Progenitor cell of endocrine pancreas (in vitro differentiated cells): ENCODE data around the gene CA9. TPM values are rescaled to one million over a fixed set of nuclear protein-coding genes. Genes with fewer than 3 reads are reported as not detected.
"Not testable (repeated sequence)": the region's sequence is repeated elsewhere in the genome, so short reads cannot be mapped to it uniquely, and the experiment has no call there.

Experiments
- DNase-seq: peaks from one replicate; pipeline ENCODE4 v3.0.0; 2021; ENCODE audit warnings: low spot score; ENCODE audit not compliant: unreplicated experiment
- H3K27ac Mint-ChIP-seq: 2 replicates; pipeline ENCODE4 v1.8.0; 2021; ENCODE audit warnings: mild to moderate bottlenecking, moderate library complexity, mixed read lengths
- H3K27me3 Mint-ChIP-seq: 2 replicates; pipeline ENCODE4 v1.8.0; 2021; ENCODE audit warnings: mixed read lengths
- H3K36me3 Mint-ChIP-seq: 2 replicates; pipeline ENCODE4 v1.8.0; 2022; ENCODE audit warnings: mixed read lengths; ENCODE audit not compliant: insufficient read depth
- H3K4me1 Mint-ChIP-seq: 2 replicates; pipeline ENCODE4 v1.8.0; 2021; ENCODE audit warnings: low read depth, mixed read lengths
- H3K4me3 Mint-ChIP-seq: 2 replicates; pipeline ENCODE4 v1.8.0; 2021; ENCODE audit warnings: low read depth, mild to moderate bottlenecking, moderate library complexity, mixed read lengths
- H3K9me3 Mint-ChIP-seq: 2 replicates; pipeline ENCODE4 v1.8.0; 2021; ENCODE audit warnings: low read depth, mixed read lengths
- CTCF ChIP-seq: fragments of 200-600 bp; sonication (generic); IDR thresholded peaks from one replicate; pipeline ENCODE4 v1.5.0; 2021; ENCODE audit warnings: antibody characterized with exemption, mild to moderate bottlenecking; ENCODE audit not compliant: unreplicated experiment
- total RNA-seq: library from RNA; stranded (reverse); gene quantifications from 2 replicates; pipeline ENCODE4 v1.2.1, GENCODE V29; 2021

Gene CA9
- total RNA-seq, 1 donor from 2014 or later = 0.31 TPM

- no peak for DNase-seq
- peaks cover 8% of the 10 kb centered on the region for H3K4me1 Mint-ChIP-seq
- no peak overlapping the region for H3K4me3 Mint-ChIP-seq
- peaks cover 5% of the 10 kb centered on the region for H3K36me3 Mint-ChIP-seq
- peaks cover 5% of the 10 kb centered on the region for H3K27me3 Mint-ChIP-seq
- no peaks in the 10 kb centered on the region for H3K9me3 Mint-ChIP-seq
- no peak overlapping the region for H3K27ac Mint-ChIP-seq
- no peak for TF ChIP-seq CTCF
Observed at GRCh38 chr9:35643046-35643445, 30.7 kb upstream of the CA9 start.

- peak overlapping the region; percentile 97 for H3K4me3 Mint-ChIP-seq
- peaks cover 11% of the 10 kb centered on the region for H3K27me3 Mint-ChIP-seq
- not testable (repeated sequence) for H3K4me1 Mint-ChIP-seq, H3K9me3 Mint-ChIP-seq, DNase-seq, H3K36me3 Mint-ChIP-seq
- peak overlapping the region; percentile 100 for H3K27ac Mint-ChIP-seq
Observed at GRCh38 chr9:35645736-35646135, 28.0 kb upstream of the CA9 start.

- Mint-ChIP-seq H3K4me3 (peak overlapping the region; percentile 97), H3K27me3 (peaks cover 11% of the 10 kb centered on the region), H3K4me1 (peaks cover 10% of the 10 kb centered on the region), H3K9me3 (no peaks in the 10 kb centered on the region), H3K27ac (peak overlapping the region; percentile 100), H3K36me3 (no peaks in the 10 kb centered on the region)
- peak; percentile 60 for DNase-seq
- peak; percentile 29 for TF ChIP-seq CTCF
Observed at GRCh38 chr9:35646153-35646532, 27.6 kb upstream of the CA9 start.

GRCh38 chr9:35646533-35647265 is 27.0 kb upstream of the CA9 start:
- peak; percentile 81 for TF ChIP-seq CTCF
- Mint-ChIP-seq H3K27me3 (peaks cover 11% of the 10 kb centered on the region), H3K4me3 (peak overlapping the region; percentile 97), H3K4me1 (peaks cover 14% of the 10 kb centered on the region), H3K36me3 (no peaks in the 10 kb centered on the region), H3K27ac (peak overlapping the region; percentile 100), H3K9me3 (no peaks in the 10 kb centered on the region)
- DNase-seq = peak; percentile 94

- TF ChIP-seq CTCF = no peak
- Mint-ChIP-seq H3K9me3 (no peaks in the 10 kb centered on the region), H3K27ac (no peak overlapping the region), H3K4me1 (peaks cover 17% of the 10 kb centered on the region), H3K4me3 (no peak overlapping the region), H3K27me3 (peaks cover 11% of the 10 kb centered on the region), H3K36me3 (no peaks in the 10 kb centered on the region)
- DNase-seq = no peak
Observed at GRCh38 chr9:35649431-35650340, 24.0 kb upstream of the CA9 start.
